ENCODE measurements around the gene SLC9A9. TPM values are rescaled to one million over a fixed set of nuclear protein-coding genes. Genes with fewer than 3 reads are reported as not detected.

Gene SLC9A9
- total and polyA plus RNA-seq, 2 of the 8 experiments (the other 6 are each of a cell fraction or from before 2014, with no cell fraction given), result 0.48 to 1.1 TPM

DNA sequence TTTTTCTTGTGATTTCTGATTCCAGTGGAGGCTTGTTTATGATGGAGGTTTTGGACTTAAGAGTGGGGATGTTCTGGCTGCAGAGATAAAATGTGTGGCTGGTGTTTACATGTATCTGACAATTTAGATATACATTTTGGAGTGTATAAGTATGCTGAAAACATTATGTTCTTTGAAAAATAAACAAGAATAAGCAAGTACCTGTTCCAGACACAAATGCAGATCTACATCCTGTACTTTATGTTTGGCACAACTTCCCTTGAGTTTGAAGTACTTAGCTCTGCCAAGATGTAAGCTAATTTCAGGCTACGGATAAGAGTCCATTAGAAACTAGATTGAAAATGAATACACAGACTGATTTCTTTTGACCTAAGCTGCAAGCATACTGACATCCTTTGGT lies 451.5 kb downstream of the SLC9A9 start:
- H3K79me2 ChIP-seq (ENCODE audit: control insufficient read depth in 1 of 2, insufficient read depth in 2 of 2, low read length in 2 of 2), result no peaks in the 10 kb centered on the region
- no peak overlapping the region for H2BK15ac ChIP-seq (ENCODE audit: low read length)
- H2AFZ ChIP-seq (ENCODE audit: low read length), result no peak overlapping the region
- no peak overlapping the region for H3K27ac ChIP-seq (ENCODE audit: low read depth, low read length)
- H2BK20ac ChIP-seq (ENCODE audit: low read length), result no peak overlapping the region
- H3K14ac ChIP-seq (ENCODE audit: insufficient read length), result no peak overlapping the region
- no peak overlapping the region for H2BK12ac ChIP-seq (ENCODE audit: low read depth, low read length)
- H3K36me3 ChIP-seq (ENCODE audit: control insufficient read depth in 2 of 4, insufficient read depth in 4 of 4, low read length in 3 of 4), result no peaks in the 10 kb centered on the region
- TF ChIP-seq EZH2 (IDR thresholded peaks at IDR 0.05; ENCODE audit: low read depth, low read length, severe bottlenecking), result no peak
- no peak for TF ChIP-seq SP1 (IDR thresholded peaks at IDR 0.05; ENCODE audit: low read depth, low read length)
- TF ChIP-seq TEAD4 (IDR thresholded peaks at IDR 0.05; ENCODE audit: low read depth, low read length), result no peak
- POLR2A ChIA-PET (ENCODE audit: partially characterized antibody), result no interaction called here
- no peak overlapping the region for H3K18ac ChIP-seq (ENCODE audit: extremely low read depth, low read length)
- H2AK5ac ChIP-seq (ENCODE audit: low read depth, low read length), result no peak overlapping the region
- no peaks in the 10 kb centered on the region for H3K4me1 ChIP-seq (replicated peaks in 1 of 4; ENCODE audit: control insufficient read depth in 3 of 4, insufficient read depth in 4 of 4, low read length in 3 of 4)
- WGBS, 2 experiments (ENCODE audit: extremely low coverage in 1 of 2, insufficient coverage in 1 of 2, insufficient read length in 1 of 2, insufficient replicate concordance in 2 of 2, low coverage in 1 of 2, low lambda C conversion rate in 2 of 2, missing lambda C conversion rate in 1 of 2), result 93% methylated on average over 1 of the region's 1 CpG; no CpG with 5 or more reads in 1 of the 2 experiments
- H2BK5ac ChIP-seq (ENCODE audit: low read depth, low read length), result no peak overlapping the region
- no peak for FAIRE-seq
- no peak overlapping the region for H3K4me3 ChIP-seq (ENCODE audit: extremely low read depth in 1 of 4, insufficient read depth in 2 of 4, low read depth in 3 of 4, low read length in 4 of 4)
- H3K9me3 ChIP-seq (ENCODE audit: insufficient read depth in 2 of 2, low read depth in 1 of 2, low read length in 1 of 2), result no peaks in the 10 kb centered on the region
- H4K8ac ChIP-seq (ENCODE audit: extremely low read depth, insufficient read depth, low read length), result no peak overlapping the region
- no peak for DNase-seq (ENCODE audit: low read depth in 1 of 2, low spot score in 2 of 2)
- no peak overlapping the region for H3K56ac ChIP-seq (replicated peaks; ENCODE audit: insufficient read length, low read depth, low read length)
- no peak overlapping the region for H4K5ac ChIP-seq (ENCODE audit: insufficient read length, low read depth, low read length)
- H3K4ac ChIP-seq (replicated peaks; ENCODE audit: insufficient read length, low read depth, low read length), result no peak overlapping the region
- no peaks in the 10 kb centered on the region for H3K23me2 ChIP-seq (ENCODE audit: low read depth, low read length)
- no peak overlapping the region for H4K91ac ChIP-seq (replicated peaks; ENCODE audit: insufficient read length, low read length)
- CTCF ChIA-PET (ENCODE audit: partially characterized antibody), result interaction anchor here (1.2 to 1.4 kb wide), 2 partner anchors 9 to 19 kb away, joined by 3 to 5 read pairs; no protein-coding TSS in a partner anchor
- no peaks in the 10 kb centered on the region for H3K79me1 ChIP-seq (ENCODE audit: low read depth, low read length)
- no peaks in the 10 kb centered on the region for H4K20me1 ChIP-seq (replicated peaks in 1 of 2; ENCODE audit: control insufficient read depth in 1 of 2, insufficient read depth in 2 of 2, low read length in 2 of 2)
- H3K4me2 ChIP-seq (ENCODE audit: insufficient read depth in 1 of 2, low read depth in 2 of 2, low read length in 2 of 2), result no peak overlapping the region
- no peaks in the 10 kb centered on the region for H3K27me3 ChIP-seq (replicated peaks in 1 of 4; ENCODE audit: control insufficient read depth in 3 of 4, extremely low read depth in 1 of 4, insufficient read depth in 3 of 4, low read length in 3 of 4)
- H3K23ac ChIP-seq (ENCODE audit: insufficient read length), result no peak overlapping the region
- no peak overlapping the region for H3K9ac ChIP-seq (replicated peaks in 1 of 4; ENCODE audit: extremely low read depth in 1 of 4, low read depth in 3 of 4, low read length in 3 of 4)
- no peak overlapping the region for H2BK120ac ChIP-seq (replicated peaks; ENCODE audit: low read depth, low read length)
